A549 treated with Mapracorat at 1 μM for 4 hours (cell line): ENCODE measurements around the gene B4GALT6. TPM values are rescaled to one million over a fixed set of nuclear protein-coding genes. Genes with fewer than 3 reads are reported as not detected.

ENCODE experiments used
- total RNA-seq: library from RNA; stranded (reverse); fragments of 200-300 nt; extraction: Qiagen RNA extraction; gene quantifications from 5 replicates; pipeline ENCODE4 v1.2.3, GENCODE V29; 2022

Gene B4GALT6
- total RNA-seq, result 4.4 to 6.6 TPM (median 5.7 TPM) in 5 replicates

GRCh38 chr18:31684279-31685096 lies at the start of gene B4GALT6:
B4GALT6 (minus strand) TSS chr18:31684581; CDS start chr18:31684426, 155 bp downstream.

GRCh38 chr18:31591628-31592027 lies 92.8 kb downstream of the B4GALT6 start, which contains the start of gene TTR:
TTR (plus strand) TSS chr18:31591877; CDS start chr18:31591903, 26 bp downstream.

Other genes starting within 250 kb of the B4GALT6 start
- 0.03 to 0.04 TPM in 2 of 5 replicates, not detected in the others for gene DSG3, start 236.8 kb downstream of the B4GALT6 start, total RNA-seq
- 44.3 to 68.1 TPM (median 62.4 TPM) in 5 replicates for gene DSG2, start 186.4 kb downstream of the B4GALT6 start, total RNA-seq
- gene TTR, start 92.7 kb downstream of the B4GALT6 start, total RNA-seq, result 0.28 TPM in 1 of 5 replicates, not detected in the others
- not detected in 5 replicates for gene SLC25A52, start 76.3 kb upstream of the B4GALT6 start, total RNA-seq